HG02970 (cell line): ENCODE measurements around the gene NFS1.
"Not testable (repeated sequence)": the region's sequence is repeated elsewhere in the genome, so short reads cannot be mapped to it uniquely, and the experiment has no call there.

Source experiments
- ATAC-seq: cut with Tn5 transposase; IDR thresholded peaks from one replicate; pipeline ENCODE4 v1.9.1; 2021; ENCODE audit warnings: mild to moderate bottlenecking, moderate library complexity, moderate number of reproducible peaks; ENCODE audit not compliant: unreplicated experiment, low FRiP score

NFS1 gene

DNA sequence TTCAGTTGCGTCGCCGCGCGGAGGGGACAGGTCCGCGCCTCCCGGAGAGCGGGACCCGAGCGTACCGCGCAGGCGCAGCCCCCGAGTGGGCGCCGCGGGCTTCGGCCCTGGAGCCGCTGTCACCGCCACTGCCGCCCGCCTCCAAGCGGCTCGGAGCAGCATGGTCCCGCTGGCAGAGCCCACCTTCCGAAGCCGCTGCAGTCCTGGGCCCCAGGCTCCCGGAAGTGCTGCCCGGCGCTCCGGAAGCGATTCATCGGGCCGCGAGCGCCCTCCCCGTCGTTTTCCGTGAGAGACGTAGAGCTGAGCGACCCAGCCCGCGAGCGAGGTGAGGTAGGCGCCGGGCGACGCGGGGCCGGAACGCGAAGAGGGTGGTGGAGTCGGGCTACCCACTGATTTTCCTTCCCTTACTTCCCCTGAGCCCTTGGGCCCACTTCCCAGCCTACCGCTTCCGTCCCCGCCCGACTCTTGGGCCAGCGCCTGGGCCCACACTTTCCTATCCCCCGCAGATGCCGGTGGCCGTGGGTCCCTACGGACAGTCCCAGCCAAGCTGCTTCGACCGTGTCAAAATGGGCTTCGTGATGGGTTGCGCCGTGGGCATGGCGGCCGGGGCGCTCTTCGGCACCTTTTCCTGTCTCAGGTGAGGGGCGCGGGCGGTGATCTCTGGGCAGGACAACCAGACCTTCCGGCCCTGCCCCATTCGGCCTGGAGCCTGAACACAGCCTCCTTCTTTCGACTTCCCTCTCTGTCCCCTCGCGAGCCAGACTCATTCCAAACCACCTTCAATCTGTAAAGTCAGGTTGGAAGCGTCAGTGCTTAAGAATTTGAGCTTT, at the start of gene NFS1, which contains the start of gene ROMO1:
Gene NFS1 (minus strand): TSS at position 226 of the 830 bp plus-strand sequence. CDS start 64 bp downstream, at position 162.
Gene ROMO1 (plus strand): TSS at position 279 of the 830 bp plus-strand sequence. CDS start 228 bp downstream, at position 507.
- ATAC-seq: peak; percentile 88

- ATAC-seq: not testable (repeated sequence)
These were observed 45.3 kb upstream of the NFS1 start for GRCh38 chr20:35744492-35744841.

GRCh38 chr20:35743693-35744491, 44.7 kb upstream of the NFS1 start:
- ATAC-seq: no peak

GRCh38 chr20:35742741-35743523, 43.8 kb upstream of the NFS1 start:
- no peak for ATAC-seq

DNA sequence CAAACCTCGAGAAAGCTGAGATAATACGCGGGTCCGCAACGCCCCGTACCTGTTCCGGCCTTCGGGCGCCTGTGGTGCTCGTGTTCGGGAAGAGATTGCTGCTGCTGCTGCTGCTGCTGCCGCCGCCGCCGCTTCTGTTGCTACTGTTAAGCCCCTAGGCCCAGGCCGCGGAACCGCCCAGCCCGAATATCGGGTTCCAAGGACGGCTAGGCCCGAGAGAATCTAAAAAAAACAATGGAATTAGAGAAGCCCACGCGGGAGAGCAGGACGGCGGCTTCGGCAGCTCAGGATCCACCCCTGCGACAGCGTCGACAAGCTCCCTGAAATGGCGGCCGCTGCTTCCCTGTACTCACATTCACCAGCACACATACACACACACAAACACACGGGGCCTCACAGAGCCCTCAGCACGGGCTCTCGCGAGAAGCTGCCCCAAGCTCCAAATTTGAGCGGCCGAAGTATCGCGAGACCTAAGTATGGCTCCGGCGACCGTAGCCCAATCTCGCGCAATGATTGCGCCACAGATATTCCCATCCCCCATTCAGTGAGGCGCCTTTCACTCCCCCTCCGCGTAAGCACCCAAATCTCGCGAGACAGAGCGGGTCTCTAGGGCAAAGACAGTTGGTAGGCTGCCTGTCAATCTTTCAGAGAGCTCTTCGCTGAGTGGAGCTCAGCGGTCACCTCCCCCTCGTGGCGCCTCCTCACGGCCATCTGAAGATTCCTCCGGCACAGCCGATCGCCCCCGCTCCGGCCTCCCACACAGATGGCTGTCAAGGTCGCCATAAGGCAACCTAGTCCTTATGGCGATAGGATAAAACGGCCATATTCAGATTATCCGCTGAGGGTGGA, 43.0 kb upstream of the NFS1 start, which contains the start of gene RBM39:
Gene RBM39 (minus strand): TSS at position 369 of the 849 bp plus-strand sequence. CDS start 1,386 bp downstream, outside the sequence.
- peak; percentile 95 for ATAC-seq

GRCh38 chr20:35739294-35740163, 40.4 kb upstream of the NFS1 start:
- ATAC-seq: no peak

DNA sequence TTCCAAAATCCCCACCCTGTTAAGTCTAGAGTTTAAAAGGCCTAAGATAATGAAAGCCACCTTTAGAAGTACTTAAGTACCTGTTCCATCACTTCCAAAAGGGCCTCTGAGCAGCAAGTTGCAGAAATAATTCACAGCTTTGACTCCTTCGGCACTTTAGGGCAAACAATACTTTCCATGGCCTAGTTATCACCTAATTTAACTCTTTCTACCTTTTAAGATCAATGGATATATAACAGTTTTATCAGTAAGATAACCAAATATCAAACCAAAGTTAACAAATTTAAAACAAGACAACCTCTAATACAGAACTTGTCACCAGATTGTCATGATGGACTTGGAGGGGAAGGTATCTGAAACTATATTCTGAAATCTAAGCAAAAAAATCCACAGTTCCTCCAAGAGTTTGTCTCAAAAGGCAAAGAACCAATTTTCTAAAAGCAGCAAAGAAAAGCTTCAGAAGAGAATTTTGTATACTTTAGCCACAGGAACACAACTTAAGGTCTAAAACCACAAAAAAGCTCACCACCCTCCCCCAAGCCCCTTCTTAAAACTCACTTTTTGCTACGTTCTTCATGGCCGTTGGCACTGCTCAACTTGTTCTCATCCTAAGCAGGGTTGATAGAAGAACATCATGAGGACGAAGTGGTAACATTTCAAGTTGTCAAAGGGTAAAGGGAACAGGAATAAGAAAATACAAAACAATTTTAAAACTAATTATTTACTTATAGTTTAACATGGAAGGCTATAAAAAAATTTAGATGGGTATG, 39.4 kb upstream of the NFS1 start:
- no peak for ATAC-seq

- no peak for ATAC-seq
These were observed 38.7 kb upstream of the NFS1 start for GRCh38 chr20:35737865-35738333.

GRCh38 chr20:35735826-35736470, 36.8 kb upstream of the NFS1 start:
- ATAC-seq: no peak

GRCh38 chr20:35734777-35735649, 35.9 kb upstream of the NFS1 start:
- ATAC-seq: no peak

- ATAC-seq: no peak
These were observed 35.2 kb upstream of the NFS1 start for GRCh38 chr20:35734374-35734773.

- ATAC-seq: no peak
These were observed 33.5 kb upstream of the NFS1 start for GRCh38 chr20:35732644-35732982.

DNA sequence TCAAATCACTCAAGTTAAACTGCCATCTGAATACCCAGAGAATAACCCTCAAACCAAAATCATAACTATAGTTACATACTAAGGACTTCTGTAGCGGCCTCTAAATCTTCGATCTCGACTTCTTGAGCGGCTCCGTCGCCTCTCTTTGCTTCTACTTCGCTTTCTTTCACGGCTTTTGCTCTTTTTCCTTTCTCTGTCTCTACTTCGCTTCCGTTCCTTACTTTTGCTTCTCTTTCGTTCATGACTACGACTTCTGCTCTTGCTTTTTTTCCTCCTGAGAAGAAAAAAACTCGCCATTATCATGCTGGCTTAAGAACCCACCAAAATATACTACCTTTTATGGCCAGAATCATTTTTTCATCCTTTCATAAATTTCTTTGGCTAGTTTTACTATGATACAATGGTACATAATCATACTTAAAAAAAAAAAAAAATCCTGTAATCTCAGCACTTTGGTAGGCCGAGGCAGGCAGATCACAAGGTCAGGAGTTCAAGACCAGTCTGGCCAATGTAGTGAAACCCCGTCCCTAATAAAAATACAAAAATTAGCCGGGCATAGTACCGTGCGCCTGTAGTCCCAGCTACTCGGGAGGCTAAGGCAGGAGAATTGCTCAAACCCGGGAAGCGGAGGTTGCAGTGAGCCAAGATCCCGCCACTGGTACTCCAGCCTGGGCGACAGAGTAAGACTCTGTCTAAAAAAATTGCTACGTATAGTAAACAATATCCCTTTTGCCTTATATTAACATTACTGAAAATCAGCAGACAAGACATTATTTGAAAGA, 32.9 kb upstream of the NFS1 start:
- ATAC-seq: no peak

DNA sequence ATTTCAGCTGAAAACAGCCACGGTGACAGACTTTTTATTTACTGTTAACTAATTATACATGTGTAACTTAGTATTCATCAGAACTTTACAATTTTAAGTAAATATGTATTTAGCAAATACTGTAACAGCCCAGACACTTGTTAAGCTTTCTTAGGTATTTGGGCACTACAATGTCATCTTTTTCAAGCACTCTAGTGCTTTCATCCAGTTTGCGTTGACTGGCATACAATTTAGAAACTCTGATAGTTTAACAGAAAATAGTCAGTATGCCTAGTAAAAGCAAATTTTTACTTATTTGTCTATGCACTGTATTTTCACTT, 32.3 kb upstream of the NFS1 start:
- ATAC-seq: no peak

DNA sequence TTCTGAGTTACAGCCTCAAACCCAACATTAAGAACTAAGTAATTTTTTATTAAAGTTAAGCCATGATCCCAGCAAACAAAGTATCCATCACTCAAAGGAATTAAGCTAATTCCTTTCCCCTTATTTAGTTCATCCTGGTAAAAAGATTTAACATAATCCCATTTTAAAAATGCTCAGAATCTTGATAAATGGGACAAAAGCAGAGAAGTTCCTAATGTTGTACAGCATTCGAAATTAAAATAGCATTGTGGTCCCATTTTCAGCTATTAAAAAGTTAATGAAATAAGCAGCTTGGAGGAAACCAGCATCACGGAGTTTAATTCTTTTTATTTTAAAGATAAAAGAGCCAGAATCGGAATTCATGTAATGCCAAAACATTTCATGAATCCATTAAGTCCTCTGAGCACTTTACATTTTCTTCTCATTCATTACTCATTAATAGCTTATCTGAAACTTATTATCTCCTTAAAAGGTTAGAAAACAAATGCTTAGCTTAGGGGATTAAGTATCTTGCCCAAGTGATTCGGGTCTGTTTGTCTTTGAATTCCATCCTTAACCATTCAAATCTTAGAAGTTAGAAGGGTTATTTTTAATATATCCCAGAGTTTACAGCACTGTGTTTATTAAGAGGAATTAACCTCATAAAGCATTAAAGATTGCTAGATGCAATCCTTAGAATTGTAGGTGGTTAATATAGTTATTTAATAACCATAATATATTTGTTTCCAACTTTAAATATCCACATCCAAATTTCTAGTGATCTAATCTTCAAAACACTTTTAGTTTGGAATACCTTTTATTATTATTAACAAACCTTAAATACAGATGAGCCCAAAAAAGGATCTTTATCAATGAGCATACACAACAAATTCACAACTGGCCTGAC, 31.7 kb upstream of the NFS1 start:
- no peak for ATAC-seq
